Breast epithelium (tissue), 4 donors: ENCODE data around the gene PRR7. TPM values are rescaled to one million over a fixed set of nuclear protein-coding genes. Genes with fewer than 3 reads are reported as not detected.

Source experiments
- DNase-seq, 2 donors: peaks; one replicate each; pipeline ENCODE4 v3.0.0-alpha.2; 2019; ENCODE audit warnings: low spot score in 2 of 2
- H3K27ac ChIP-seq, 2 donors: fragments of 200-600 bp; sonication (generic) in 1 of 2; one replicate each; pipeline ENCODE4 v1.5.1; 2016 to 2019; ENCODE audit warnings: mild to moderate bottlenecking in 1 of 2
- H3K27me3 ChIP-seq, 2 donors: fragments of 200-600 bp; sonication (generic) in 1 of 2; one replicate each; pipeline versions ENCODE4 v1.5.1 to v1.6.0; 2017 to 2019; ENCODE audit warnings: control low read depth in 1 of 2, mild to moderate bottlenecking in 1 of 2
- H3K36me3 ChIP-seq: fragments of 200-600 bp; one replicate; pipeline ENCODE4 v1.5.1; 2019
- H3K4me1 ChIP-seq, 2 donors: fragments of 200-600 bp; sonication (generic); one replicate each; pipeline ENCODE4 v1.5.1; 2016 to 2019; ENCODE audit warnings: control low read depth in 1 of 2
- H3K4me3 ChIP-seq, 3 donors: fragments of 200-600 bp; sonication (generic); 1 replicate in 2 of 3; 2 replicates in 1 of 3; pipeline ENCODE4 v1.5.1; 2016 to 2019; ENCODE audit warnings: mild to moderate bottlenecking in 3 of 3, moderate library complexity in 2 of 3
- H3K9me3 ChIP-seq, 2 donors: fragments of 200-600 bp; sonication (generic) in 1 of 2; one replicate each; pipeline ENCODE4 v1.5.1; 2016 to 2019; ENCODE audit warnings: control low read depth in 1 of 2
- CTCF ChIP-seq, 3 donors: fragments of 450-650 bp; IDR thresholded peaks; one replicate each; pipeline ENCODE4 v1.5.1; 2016 to 2017; ENCODE audit warnings: antibody characterized with exemption in 3 of 3, mild to moderate bottlenecking in 3 of 3, moderate library complexity in 3 of 3
- POLR2A ChIP-seq: fragments of 450-650 bp; IDR thresholded peaks from one replicate; pipeline ENCODE4 v1.6.1; 2016; ENCODE audit warnings: antibody characterized with exemption, mild to moderate bottlenecking, moderate library complexity
- POLR2AphosphoS5 ChIP-seq, 3 donors: sonication (generic); formaldehyde crosslinking; IDR thresholded peaks; one replicate each; pipeline ENCODE4 v1.6.1; 2017; ENCODE audit warnings: antibody characterized with exemption in 3 of 3
- intact Hi-C: fragments of 100-400 bp; cut with DNase I; formaldehyde crosslinking; loops from one replicate; pipeline ENCODE4 v1.15.1; 2023; ENCODE audit warnings: low total_unique reads
- total RNA-seq, 3 donors: library from RNA; depleted of rRNA; stranded (reverse); fragments of >200 nt; gene quantifications; one replicate each; pipeline ENCODE4 v1.1.0, GENCODE V29; 2016

PRR7 gene
- total RNA-seq, 3 donors from 2014 or later, result 0.48 to 2.0 (median 1.3) TPM

GRCh38 chr5:177497292-177498012, 50.8 kb downstream of the PRR7 start, which contains the start of gene PDLIM7:
TSS of gene PDLIM7 (minus strand) at chr5:177497604. CDS start at chr5:177496512, 1,092 bp downstream.
- Histone ChIP-seq H3K36me3 (no peaks in the 10 kb centered on the region), H3K9me3 (no peaks in the 10 kb centered on the region), H3K4me3 (peak within 1 kb of the TSS; percentile 67 to 75 (median 74)), H3K27ac (peak within 1 kb of the TSS; percentile 85 to 94), H3K4me1 (peaks cover 0 to 16% of the 10 kb centered on the region in 2 donors), H3K27me3 (no peaks in the 10 kb centered on the region)
- TF ChIP-seq POLR2AphosphoS5 (IDR thresholded peaks at IDR 0.05) (peak; percentile 54 to 85 (median 70)), CTCF (IDR thresholded peaks at IDR 0.05) (peak in 1 of 3 donors; percentile 4), POLR2A (peak; percentile 37)
- peak; percentile 93 to 95 for DNase-seq
- intact Hi-C loops, result no loop called here

- DNase-seq, result no peak
- no peaks in the 10 kb centered on the region for H3K36me3 ChIP-seq
- peak overlapping the region; percentile 85 to 94 for H3K27ac ChIP-seq
- intact Hi-C loops, result no loop called here
- no peaks in the 10 kb centered on the region for H3K27me3 ChIP-seq
- H3K4me3 ChIP-seq, result peak overlapping the region; percentile 67 to 75 (median 74)
- TF ChIP-seq POLR2AphosphoS5 (IDR thresholded peaks at IDR 0.05) (no peak), CTCF (IDR thresholded peaks at IDR 0.05) (peak in 1 of 3 donors; percentile 3)
- H3K4me1 ChIP-seq, result peaks cover 0 to 13% of the 10 kb centered on the region in 2 donors
- H3K9me3 ChIP-seq, result no peaks in the 10 kb centered on the region
Measured at GRCh38 chr5:177498013-177498787, 51.6 kb downstream of the PRR7 start.

- no peak overlapping the region for H3K27ac ChIP-seq
- H3K36me3 ChIP-seq, result no peaks in the 10 kb centered on the region
- intact Hi-C loops, result loop anchor here (5.0 kb wide), 1 partner anchor 98 kb away; the partner anchor contains the start of gene PFN3
- peaks cover 0 to 5% of the 10 kb centered on the region in 2 donors for H3K4me1 ChIP-seq
- H3K27me3 ChIP-seq, result no peaks in the 10 kb centered on the region
- no peak overlapping the region for H3K4me3 ChIP-seq
- H3K9me3 ChIP-seq, result no peaks in the 10 kb centered on the region
- TF ChIP-seq POLR2A (no peak), CTCF (IDR thresholded peaks at IDR 0.05) (no peak), POLR2AphosphoS5 (IDR thresholded peaks at IDR 0.05) (no peak)
- no peak for DNase-seq
Measured at GRCh38 chr5:177499842-177500241, 53.2 kb downstream of the PRR7 start.

DNA sequence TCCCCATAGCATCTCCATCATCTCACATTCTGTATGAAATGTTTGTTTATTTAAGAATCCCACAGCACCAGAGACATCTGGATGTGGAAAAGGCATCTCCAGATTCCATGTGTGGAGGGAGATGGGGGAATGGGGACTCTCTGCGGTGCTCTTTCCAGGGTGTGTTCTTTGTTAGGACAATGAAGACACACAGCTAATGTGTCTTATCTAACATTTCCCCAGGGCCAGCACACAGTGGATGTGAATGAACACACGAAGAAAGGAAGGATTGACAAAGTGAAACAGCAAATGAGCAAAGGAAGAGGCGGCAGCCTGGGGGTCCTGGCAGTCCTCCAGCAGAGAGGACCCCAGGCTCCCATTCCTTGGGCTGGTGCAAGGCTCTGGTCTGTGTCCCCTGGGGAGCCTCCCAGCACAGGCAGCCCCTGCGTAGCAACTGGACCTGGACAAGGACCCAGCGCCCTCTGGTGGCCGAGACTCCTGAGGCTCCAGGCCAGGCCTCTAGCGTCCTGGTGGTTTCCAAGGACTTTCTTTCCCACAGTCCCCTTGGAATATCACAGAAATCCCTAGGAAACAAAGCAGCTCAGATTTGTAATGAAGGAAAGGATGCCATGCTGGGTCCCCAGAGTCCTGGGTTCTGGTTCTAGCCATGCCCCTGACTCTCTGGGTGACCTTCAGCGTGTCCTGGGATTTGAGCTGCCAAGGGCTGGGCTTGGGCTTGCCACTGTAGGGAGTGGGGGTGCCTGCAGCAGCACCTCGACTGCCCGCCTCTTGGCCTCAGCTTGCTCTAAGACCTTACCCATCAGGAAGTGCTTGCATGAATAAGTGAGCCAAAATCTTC, 54.3 kb downstream of the PRR7 start:
- Histone ChIP-seq H3K4me3 (no peak overlapping the region), H3K27ac (no peak overlapping the region), H3K9me3 (no peaks in the 10 kb centered on the region), H3K27me3 (no peaks in the 10 kb centered on the region), H3K4me1 (peaks cover 0 to 4% of the 10 kb centered on the region in 2 donors), H3K36me3 (no peaks in the 10 kb centered on the region)
- no peak for TF ChIP-seq POLR2A
- peak; percentile 60 to 88 (median 87) for TF ChIP-seq CTCF (IDR thresholded peaks at IDR 0.05)
- no peak for TF ChIP-seq POLR2AphosphoS5 (IDR thresholded peaks at IDR 0.05)
- intact Hi-C loops, result loop anchor here (5.0 kb wide), 1 partner anchor 99 kb away; the partner anchor contains the start of gene PFN3
- peak; percentile 78 to 86 for DNase-seq
